CD4-positive, alpha-beta T cell treated with Interleukin-4 for 4 hours (primary cell): Measurements from ENCODE around the gene EYA4.

Source experiments
- DNase-seq: peaks from one replicate; pipeline ENCODE4 v3.0.0-alpha.2; 2020

EYA4 gene

GRCh38 chr6:133404728-133405127, 163.6 kb downstream of the EYA4 start:
- no peak for DNase-seq

GRCh38 chr6:133407320-133408100, 166.4 kb downstream of the EYA4 start:
- no peak for DNase-seq

- no peak for DNase-seq
These were observed 167.0 kb downstream of the EYA4 start for GRCh38 chr6:133408132-133408531.

- DNase-seq = no peak
These were observed 167.4 kb downstream of the EYA4 start for GRCh38 chr6:133408543-133408942.

GRCh38 chr6:133410638-133411435, 169.7 kb downstream of the EYA4 start:
- DNase-seq = no peak

- DNase-seq = no peak
These were observed 170.6 kb downstream of the EYA4 start for GRCh38 chr6:133411757-133412156.

- DNase-seq = no peak
These were observed 174.1 kb downstream of the EYA4 start for GRCh38 chr6:133415262-133415661.

- DNase-seq = no peak
These were observed 177.0 kb downstream of the EYA4 start for GRCh38 chr6:133418108-133418507.

- DNase-seq = no peak
These were observed 182.1 kb downstream of the EYA4 start for GRCh38 chr6:133423242-133423641.

- no peak for DNase-seq
These were observed 183.2 kb downstream of the EYA4 start for GRCh38 chr6:133424359-133424758.

- DNase-seq = no peak
These were observed 184.9 kb downstream of the EYA4 start for GRCh38 chr6:133426038-133426437.

- no peak for DNase-seq
These were observed 187.1 kb downstream of the EYA4 start for GRCh38 chr6:133428295-133428694.

GRCh38 chr6:133430530-133430929, 189.4 kb downstream of the EYA4 start:
- DNase-seq = no peak

- DNase-seq = no peak
These were observed 189.9 kb downstream of the EYA4 start for GRCh38 chr6:133431031-133431430.

GRCh38 chr6:133432021-133432989, 191.1 kb downstream of the EYA4 start:
- no peak for DNase-seq

GRCh38 chr6:133435065-133435728, 194.0 kb downstream of the EYA4 start:
- no peak for DNase-seq

- DNase-seq = no peak
These were observed 195.5 kb downstream of the EYA4 start for GRCh38 chr6:133436652-133437051.

GRCh38 chr6:133441491-133441890, 200.3 kb downstream of the EYA4 start:
- DNase-seq = no peak

GRCh38 chr6:133446789-133447188, 205.6 kb downstream of the EYA4 start:
- DNase-seq = no peak

- DNase-seq = no peak
These were observed 206.8 kb downstream of the EYA4 start for GRCh38 chr6:133447924-133448323.

GRCh38 chr6:133456439-133456838, 215.3 kb downstream of the EYA4 start:
- DNase-seq = no peak

- no peak for DNase-seq
These were observed 215.8 kb downstream of the EYA4 start for GRCh38 chr6:133456944-133457343.
